GM11168 (cell line): Measurements from ENCODE around the gene MYBBP1A.
"Not testable (repeated sequence)": the region's sequence is repeated elsewhere in the genome, so short reads cannot be mapped to it uniquely, and the experiment has no call there.

ENCODE experiments used
- in situ Hi-C: fragments of 300-500 bp; cut with MboI; formaldehyde crosslinking; loops from one replicate; pipeline ENCODE4 v1.12.0; 2022; ENCODE audit warnings: low sequenced_read_pairs; ENCODE audit not compliant: unreplicated experiment

Gene MYBBP1A

GRCh38 chr17:4591529-4591928, 36.3 kb upstream of the MYBBP1A start:
- in situ Hi-C loops = no loop called here

DNA sequence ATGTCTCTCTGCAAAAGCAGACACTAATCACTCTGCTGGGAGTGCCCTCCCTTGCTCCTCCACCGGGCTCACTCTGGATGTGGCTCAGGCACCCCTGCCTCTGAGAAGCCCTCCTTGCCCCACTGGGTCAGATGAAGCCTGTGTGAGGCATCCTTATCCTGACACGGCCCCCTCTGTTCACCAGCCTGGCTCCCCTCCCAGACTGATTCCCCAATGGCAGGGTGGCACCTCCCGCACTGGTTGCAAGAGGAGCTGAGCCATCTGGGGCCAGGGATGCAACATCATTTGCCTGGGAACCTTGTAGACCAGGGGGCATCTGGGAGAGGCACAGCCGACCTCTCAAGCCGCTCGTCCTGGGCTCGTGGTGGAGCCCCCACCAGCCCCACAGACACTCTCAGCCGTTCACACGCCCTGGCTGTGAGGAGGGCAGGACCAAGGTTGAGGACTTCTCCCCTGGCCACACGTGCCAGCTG, 35.8 kb upstream of the MYBBP1A start:
- in situ Hi-C loops = no loop called here

GRCh38 chr17:4590042-4590441, 34.9 kb upstream of the MYBBP1A start:
- in situ Hi-C loops = not testable (repeated sequence)

GRCh38 chr17:4588898-4589625, 33.9 kb upstream of the MYBBP1A start:
- in situ Hi-C loops = no loop called here

DNA sequence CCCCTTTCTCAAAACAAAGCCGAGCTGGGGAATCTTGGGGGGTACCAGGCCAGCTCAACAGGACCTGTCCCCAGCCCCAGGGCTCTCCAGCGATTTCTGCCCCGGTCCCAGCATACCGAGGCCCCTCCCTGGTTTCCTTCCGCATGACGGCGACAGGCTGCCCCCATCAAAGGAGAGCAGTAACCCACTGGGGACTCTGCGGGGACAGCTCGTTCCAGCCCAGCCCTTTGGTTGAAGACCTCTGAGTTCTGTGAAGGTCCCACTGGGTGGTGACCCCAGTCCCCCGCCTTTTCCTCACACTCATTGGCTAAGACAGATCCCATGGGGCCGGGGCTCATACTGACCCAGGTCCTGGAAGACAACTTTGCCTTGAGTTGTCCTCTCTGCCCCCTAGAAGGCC, 33.2 kb upstream of the MYBBP1A start:
- in situ Hi-C loops = no loop called here

GRCh38 chr17:4587803-4588202, 32.6 kb upstream of the MYBBP1A start:
- in situ Hi-C loops = no loop called here

- in situ Hi-C loops = no loop called here
These were observed 32.0 kb upstream of the MYBBP1A start for GRCh38 chr17:4587195-4587594.

GRCh38 chr17:4586043-4586442, 30.9 kb upstream of the MYBBP1A start:
- in situ Hi-C loops = no loop called here

DNA sequence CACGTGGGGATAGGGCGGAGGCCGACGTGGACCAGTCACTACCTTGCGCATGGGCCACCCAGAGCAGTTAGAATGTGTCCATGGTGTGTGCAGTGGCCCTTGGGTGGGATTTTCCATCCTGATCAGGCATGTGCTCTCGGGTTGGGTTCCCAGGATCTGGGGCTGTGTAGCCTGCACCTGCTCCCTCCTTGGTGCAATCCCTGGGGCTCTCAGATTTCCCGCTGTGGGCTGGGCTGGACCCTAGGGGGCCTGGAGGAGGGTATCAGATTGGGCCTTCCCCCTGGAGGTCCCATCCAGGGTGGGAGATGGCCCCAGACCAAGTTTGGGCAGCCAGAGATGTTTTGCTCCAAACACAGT, 30.4 kb upstream of the MYBBP1A start:
- in situ Hi-C loops = no loop called here

- in situ Hi-C loops = no loop called here
These were observed 29.9 kb upstream of the MYBBP1A start for GRCh38 chr17:4584917-4585637.

DNA sequence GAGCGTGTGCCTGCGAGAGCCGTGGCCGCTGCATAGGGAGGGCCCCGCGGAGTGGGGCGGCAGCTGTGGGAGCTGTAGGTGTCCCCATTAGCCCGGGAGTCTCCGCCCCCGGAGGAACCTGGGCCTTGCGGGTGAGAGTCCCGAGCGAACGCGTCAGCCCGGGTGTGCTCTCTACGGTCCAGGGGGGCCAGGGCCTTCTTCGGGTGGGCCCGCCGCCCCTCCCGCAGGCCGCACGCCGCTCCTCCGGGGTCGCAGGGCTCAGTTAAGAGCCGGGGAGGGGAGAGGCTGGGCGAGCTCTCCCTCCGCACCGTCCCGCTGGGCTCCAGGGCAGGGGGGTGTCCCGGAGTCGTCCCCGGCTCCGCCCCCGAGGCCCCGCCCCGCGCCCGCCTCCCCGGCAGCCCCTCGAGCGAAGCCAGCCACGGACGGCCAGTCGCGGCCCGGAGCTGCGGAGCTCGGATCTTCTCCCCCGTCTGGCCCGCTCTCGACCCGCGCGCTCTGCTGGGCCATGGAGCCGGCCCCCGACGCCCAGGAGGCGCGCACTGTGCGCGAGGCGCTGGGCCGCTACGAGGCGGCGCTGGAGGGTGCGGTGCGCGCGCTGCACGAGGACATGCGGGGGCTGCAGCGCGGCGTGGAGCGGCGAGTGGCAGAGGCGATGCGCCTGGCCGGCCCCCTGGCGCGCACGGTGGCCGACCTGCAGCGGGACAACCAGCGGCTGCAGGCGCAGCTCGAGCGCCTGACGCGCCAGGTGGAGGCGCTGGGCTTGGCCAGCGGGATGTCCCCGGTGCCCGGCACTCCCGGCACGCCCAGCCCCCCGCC, 29.1 kb upstream of the MYBBP1A start, which contains the start of gene SMTNL2:
SMTNL2 (plus strand) TSS at position 429 of the 816 bp plus-strand sequence; CDS start at position 506, 77 bp downstream.
- in situ Hi-C loops = no loop called here

DNA sequence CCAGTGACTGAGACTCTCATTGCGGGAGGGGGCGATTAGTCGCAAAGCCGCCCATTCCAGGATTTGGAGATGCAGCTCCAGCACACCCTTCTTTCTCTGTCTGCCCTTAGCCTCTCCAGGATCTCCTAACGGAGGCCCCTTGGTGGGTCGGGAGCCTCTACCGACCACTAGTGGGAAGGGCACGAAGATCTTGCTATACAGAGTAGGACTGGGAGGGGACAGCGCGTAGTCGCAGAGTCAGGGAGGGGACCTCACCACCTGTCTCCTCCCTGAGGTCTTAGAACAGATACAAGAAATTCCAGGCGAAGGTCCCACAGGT, 28.6 kb upstream of the MYBBP1A start:
- in situ Hi-C loops = no loop called here

DNA sequence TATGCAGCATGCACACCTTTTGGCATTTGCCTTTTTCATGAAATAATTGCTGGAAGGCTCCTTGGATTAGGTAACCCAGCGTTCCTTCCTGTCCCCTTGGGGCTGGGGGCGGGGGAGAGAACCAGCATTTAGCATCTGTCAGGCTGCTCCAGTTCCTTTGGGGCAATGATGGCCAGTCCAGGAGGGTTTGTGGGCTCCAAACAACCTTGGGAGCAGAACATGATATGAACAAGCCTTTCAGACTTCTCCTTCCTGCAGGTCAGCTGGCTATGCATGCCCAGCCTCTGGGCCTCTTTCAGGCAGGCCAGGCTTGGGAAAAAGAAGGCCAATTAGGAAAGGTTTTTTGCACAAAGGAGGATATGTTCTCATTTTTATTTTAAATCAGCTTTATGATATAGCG, 28.0 kb upstream of the MYBBP1A start:
- in situ Hi-C loops = no loop called here

- in situ Hi-C loops = no loop called here
These were observed 27.5 kb upstream of the MYBBP1A start for GRCh38 chr17:4582691-4583090.

DNA sequence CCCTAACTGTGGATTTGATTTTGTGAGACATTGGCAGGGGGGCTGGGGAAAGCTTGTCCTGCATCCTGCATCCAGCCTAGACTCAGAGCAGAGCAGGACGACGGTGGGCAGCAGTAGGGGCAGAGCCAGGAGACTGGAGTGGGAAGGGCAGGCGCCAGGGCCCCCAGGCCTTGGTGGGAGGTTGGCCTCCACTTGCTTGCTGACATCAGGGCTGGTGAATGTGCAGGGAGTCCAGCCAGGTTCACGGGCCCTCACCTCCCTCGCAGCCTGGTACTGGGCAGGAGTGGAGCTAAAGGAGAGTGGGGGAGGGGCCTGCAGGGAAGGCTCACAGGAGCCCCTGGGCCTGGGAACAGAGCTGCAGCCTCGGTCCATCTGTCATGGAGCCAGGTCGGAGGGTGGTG, 26.9 kb upstream of the MYBBP1A start:
- in situ Hi-C loops = no loop called here

GRCh38 chr17:4580291-4580690, 25.1 kb upstream of the MYBBP1A start:
- in situ Hi-C loops = no loop called here

- in situ Hi-C loops = no loop called here
These were observed 24.5 kb upstream of the MYBBP1A start for GRCh38 chr17:4579678-4580077.

GRCh38 chr17:4578349-4578748, 23.2 kb upstream of the MYBBP1A start:
- in situ Hi-C loops = not testable (repeated sequence)

DNA sequence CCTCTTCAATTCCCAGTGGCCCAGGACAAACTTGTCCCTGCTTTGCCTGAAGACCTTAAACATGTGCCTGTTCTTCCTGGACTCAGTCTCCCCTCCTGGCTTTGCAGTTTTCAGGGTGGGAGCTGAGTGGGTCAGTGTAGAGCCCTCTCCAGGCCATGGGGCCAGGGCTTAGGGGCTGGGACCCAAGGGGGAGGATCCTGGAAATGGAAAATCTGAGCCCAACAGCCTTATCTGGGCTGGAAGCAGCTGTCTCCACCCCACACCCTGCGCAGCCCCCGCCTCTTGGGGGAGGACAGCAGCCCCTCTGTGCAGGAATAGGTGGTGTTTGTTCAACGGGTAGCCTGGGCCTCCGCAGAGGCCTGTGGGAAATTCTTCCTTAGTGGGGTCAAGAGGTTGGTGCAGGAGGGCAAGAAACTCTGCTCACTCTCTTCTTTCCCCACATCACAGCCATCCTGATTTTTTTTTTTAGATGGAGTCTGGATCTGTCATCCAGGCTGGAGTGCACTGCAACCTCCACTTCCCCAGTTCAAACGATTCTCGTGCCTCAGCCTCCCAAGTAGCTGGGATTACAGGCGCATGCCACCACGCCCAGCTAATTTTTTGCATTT, 22.3 kb upstream of the MYBBP1A start:
- in situ Hi-C loops = no loop called here

- in situ Hi-C loops = no loop called here
These were observed 21.6 kb upstream of the MYBBP1A start for GRCh38 chr17:4576729-4577322.
